ENCODE measurements around the gene RAB28. TPM values are rescaled to one million over a fixed set of nuclear protein-coding genes. Genes with fewer than 3 reads are reported as not detected.

Gene RAB28
- total and polyA plus RNA-seq, 9 of the 15 experiments (the other 6 are each of a cell fraction or from before 2014, with no cell fraction given): 6.7 to 40.4 (median 23.0) TPM

DNA sequence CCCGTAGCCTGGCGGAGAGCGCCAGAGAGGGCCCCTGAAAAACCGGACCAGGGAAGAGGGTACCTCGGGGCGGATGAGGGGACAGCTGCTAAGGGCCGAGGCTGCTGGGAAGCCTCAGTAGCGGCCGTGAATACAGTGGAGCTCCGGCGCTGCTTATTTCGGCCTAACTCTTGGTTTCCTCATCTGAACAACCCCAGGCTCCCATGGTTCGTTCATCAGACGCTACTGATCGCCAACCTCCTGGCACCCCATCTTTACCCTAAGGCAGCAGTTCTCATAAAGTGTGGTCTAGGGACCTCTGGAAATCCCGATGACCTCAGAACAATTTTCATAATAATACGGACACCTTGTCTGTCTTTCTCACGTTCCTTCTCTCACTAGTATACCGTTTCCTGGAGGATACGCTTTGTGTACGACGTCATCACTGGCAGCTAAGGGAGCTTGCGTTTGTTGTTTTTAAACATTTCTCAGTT is 645 bp upstream of the RAB28 start (continued):
- peak in 1 of 2 experiments; percentile 80; a peak in 1 of 4 replicates for TF ChIP-seq SIN3A (IDR thresholded peaks at IDR 0.05; ENCODE audit: borderline replicate concordance in 2 of 2, control insufficient read depth in 1 of 2, low read depth in 2 of 2, low read length in 2 of 2)
- 0 out of 2 replicates have a peak, but pooled peaks have one; percentile 12 for TF ChIP-seq SP1 (CRISPR knock-in tag; IDR thresholded peaks at IDR 0.05)
- no peak for TF ChIP-seq ZNF436 (CRISPR knock-in tag; IDR thresholded peaks at IDR 0.05)
- no peak for TF ChIP-seq TBP (optimal IDR thresholded peaks at IDR 0.05; ENCODE audit: low read depth, low read length)
- TF ChIP-seq, protein P1, sequence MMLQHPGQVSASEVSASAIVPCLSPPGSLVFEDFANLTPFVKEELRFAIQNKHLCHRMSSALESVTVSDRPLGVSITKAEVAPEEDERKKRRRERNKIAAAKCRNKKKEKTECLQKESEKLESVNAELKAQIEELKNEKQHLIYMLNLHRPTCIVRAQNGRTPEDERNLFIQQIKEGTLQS (IDR thresholded peaks at IDR 0.05): no peak
- TF ChIP-seq, protein P1 (CRISPR knock-in tag; conservative IDR thresholded peaks at IDR 0.05): no peak
- TF ChIP-seq KDM1A (IDR thresholded peaks at IDR 0.05): peak in 1 of 2 experiments; percentile 48; a peak in 1 of 4 replicates
- TF ChIP-seq CTBP1 (IDR thresholded peaks at IDR 0.05; ENCODE audit: borderline replicate concordance): 0 out of 2 replicates have a peak, but pooled peaks have one; percentile 57
- no peak for TF ChIP-seq NONO (IDR thresholded peaks at IDR 0.05; ENCODE audit: low read depth in 2 of 2, low read length in 1 of 2)
- no peak for TF ChIP-seq GABPA (tag; conservative IDR thresholded peaks at IDR 0.05; ENCODE audit: low read depth)
- TF ChIP-seq, protein P2, sequence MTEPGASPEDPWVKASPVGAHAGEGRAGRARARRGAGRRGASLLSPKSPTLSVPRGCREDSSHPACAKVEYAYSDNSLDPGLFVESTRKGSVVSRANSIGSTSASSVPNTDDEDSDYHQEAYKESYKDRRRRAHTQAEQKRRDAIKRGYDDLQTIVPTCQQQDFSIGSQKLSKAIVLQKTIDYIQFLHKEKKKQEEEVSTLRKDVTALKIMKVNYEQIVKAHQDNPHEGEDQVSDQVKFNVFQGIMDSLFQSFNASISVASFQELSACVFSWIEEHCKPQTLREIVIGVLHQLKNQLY (CRISPR knock-in tag; conservative IDR thresholded peaks at IDR 0.05): no peak
- TF ChIP-seq, protein P3, sequence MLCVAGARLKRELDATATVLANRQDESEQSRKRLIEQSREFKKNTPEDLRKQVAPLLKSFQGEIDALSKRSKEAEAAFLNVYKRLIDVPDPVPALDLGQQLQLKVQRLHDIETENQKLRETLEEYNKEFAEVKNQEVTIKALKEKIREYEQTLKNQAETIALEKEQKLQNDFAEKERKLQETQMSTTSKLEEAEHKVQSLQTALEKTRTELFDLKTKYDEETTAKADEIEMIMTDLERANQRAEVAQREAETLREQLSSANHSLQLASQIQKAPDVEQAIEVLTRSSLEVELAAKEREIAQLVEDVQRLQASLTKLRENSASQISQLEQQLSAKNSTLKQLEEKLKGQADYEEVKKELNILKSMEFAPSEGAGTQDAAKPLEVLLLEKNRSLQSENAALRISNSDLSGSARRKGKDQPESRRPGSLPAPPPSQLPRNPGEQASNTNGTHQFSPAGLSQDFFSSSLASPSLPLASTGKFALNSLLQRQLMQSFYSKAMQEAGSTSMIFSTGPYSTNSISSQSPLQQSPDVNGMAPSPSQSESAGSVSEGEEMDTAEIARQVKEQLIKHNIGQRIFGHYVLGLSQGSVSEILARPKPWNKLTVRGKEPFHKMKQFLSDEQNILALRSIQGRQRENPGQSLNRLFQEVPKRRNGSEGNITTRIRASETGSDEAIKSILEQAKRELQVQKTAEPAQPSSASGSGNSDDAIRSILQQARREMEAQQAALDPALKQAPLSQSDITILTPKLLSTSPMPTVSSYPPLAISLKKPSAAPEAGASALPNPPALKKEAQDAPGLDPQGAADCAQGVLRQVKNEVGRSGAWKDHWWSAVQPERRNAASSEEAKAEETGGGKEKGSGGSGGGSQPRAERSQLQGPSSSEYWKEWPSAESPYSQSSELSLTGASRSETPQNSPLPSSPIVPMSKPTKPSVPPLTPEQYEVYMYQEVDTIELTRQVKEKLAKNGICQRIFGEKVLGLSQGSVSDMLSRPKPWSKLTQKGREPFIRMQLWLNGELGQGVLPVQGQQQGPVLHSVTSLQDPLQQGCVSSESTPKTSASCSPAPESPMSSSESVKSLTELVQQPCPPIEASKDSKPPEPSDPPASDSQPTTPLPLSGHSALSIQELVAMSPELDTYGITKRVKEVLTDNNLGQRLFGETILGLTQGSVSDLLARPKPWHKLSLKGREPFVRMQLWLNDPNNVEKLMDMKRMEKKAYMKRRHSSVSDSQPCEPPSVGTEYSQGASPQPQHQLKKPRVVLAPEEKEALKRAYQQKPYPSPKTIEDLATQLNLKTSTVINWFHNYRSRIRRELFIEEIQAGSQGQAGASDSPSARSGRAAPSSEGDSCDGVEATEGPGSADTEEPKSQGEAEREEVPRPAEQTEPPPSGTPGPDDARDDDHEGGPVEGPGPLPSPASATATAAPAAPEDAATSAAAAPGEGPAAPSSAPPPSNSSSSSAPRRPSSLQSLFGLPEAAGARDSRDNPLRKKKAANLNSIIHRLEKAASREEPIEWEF (CRISPR knock-in tag; IDR thresholded peaks at IDR 0.05): no peak
- no peak for TF ChIP-seq U2AF1 (optimal IDR thresholded peaks at IDR 0.05; ENCODE audit: low read depth, low read length)
- TF ChIP-seq SP2 (IDR thresholded peaks at IDR 0.05; ENCODE audit: extremely low read depth, low read depth, low read length, poor library complexity, severe bottlenecking): no peak
